Measurements from ENCODE around the gene MUTYH. TPM values are rescaled to one million over a fixed set of nuclear protein-coding genes. Genes with fewer than 3 reads are reported as not detected.

Gene MUTYH
- total and polyA plus RNA-seq, 9 of the 15 experiments (the other 6 are each of a cell fraction or from before 2014, with no cell fraction given): 3.4 to 53.5 (median 29.0) TPM

- TF ChIP-seq MXD1 (CRISPR knock-in tag; IDR thresholded peaks at IDR 0.05; ENCODE audit: borderline replicate concordance, poor library complexity, severe bottlenecking): no peak
- TF ChIP-seq ZNF263 (CRISPR knock-in tag; IDR thresholded peaks at IDR 0.05; ENCODE audit: borderline replicate concordance): peak; percentile 56; the same call in 1 of the 2 replicates
- TF ChIP-seq, protein P1, sequence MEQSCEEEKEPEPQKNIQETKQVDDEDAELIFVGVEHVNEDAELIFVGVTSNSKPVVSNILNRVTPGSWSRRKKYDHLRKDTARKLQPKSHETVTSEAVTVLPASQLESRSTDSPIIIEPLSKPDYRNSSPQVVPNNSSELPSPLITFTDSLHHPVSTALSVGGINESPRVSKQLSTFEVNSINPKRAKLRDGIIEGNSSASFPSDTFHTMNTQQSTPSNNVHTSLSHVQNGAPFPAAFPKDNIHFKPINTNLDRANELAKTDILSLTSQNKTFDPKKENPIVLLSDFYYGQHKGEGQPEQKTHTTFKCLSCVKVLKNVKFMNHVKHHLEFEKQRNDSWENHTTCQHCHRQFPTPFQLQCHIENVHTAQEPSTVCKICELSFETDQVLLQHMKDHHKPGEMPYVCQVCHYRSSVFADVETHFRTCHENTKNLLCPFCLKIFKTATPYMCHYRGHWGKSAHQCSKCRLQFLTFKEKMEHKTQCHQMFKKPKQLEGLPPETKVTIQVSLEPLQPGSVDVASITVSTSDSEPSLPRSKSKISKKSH (CRISPR knock-in tag; IDR thresholded peaks at IDR 0.05): no peak
- TF ChIP-seq CAMTA2 (CRISPR knock-in tag; conservative IDR thresholded peaks at IDR 0.05): no peak
- no peak for TF ChIP-seq SMARCB1 (IDR thresholded peaks at IDR 0.05; ENCODE audit: insufficient read length, low read depth)
- TF ChIP-seq DLX4 (CRISPR knock-in tag; IDR thresholded peaks at IDR 0.05): no peak
- no peak for TF ChIP-seq CBX2 (IDR thresholded peaks at IDR 0.05; ENCODE audit: insufficient read depth, low read length, poor library complexity, severe bottlenecking)
- TF ChIP-seq, protein P2, sequence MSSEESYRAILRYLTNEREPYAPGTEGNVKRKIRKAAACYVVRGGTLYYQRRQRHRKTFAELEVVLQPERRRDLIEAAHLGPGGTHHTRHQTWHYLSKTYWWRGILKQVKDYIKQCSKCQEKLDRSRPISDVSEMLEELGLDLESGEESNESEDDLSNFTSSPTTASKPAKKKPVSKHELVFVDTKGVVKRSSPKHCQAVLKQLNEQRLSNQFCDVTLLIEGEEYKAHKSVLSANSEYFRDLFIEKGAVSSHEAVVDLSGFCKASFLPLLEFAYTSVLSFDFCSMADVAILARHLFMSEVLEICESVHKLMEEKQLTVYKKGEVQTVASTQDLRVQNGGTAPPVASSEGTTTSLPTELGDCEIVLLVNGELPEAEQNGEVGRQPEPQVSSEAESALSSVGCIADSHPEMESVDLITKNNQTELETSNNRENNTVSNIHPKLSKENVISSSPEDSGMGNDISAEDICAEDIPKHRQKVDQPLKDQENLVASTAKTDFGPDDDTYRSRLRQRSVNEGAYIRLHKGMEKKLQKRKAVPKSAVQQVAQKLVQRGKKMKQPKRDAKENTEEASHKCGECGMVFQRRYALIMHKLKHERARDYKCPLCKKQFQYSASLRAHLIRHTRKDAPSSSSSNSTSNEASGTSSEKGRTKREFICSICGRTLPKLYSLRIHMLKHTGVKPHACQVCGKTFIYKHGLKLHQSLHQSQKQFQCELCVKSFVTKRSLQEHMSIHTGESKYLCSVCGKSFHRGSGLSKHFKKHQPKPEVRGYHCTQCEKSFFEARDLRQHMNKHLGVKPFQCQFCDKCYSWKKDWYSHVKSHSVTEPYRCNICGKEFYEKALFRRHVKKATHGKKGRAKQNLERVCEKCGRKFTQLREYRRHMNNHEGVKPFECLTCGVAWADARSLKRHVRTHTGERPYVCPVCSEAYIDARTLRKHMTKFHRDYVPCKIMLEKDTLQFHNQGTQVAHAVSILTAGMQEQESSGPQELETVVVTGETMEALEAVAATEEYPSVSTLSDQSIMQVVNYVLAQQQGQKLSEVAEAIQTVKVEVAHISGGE (CRISPR knock-in tag; IDR thresholded peaks at IDR 0.05): peak in 2 of 3 experiments; percentile 78 to 95; a peak in 4 of 6 replicates
- no peak; the same call in 1 of the 2 replicates for TF ChIP-seq ZNF24 (IDR thresholded peaks at IDR 0.05)
- TF ChIP-seq MEF2D (tag; conservative IDR thresholded peaks at IDR 0.05; ENCODE audit: low read depth): no peak
- TF ChIP-seq, protein P3, sequence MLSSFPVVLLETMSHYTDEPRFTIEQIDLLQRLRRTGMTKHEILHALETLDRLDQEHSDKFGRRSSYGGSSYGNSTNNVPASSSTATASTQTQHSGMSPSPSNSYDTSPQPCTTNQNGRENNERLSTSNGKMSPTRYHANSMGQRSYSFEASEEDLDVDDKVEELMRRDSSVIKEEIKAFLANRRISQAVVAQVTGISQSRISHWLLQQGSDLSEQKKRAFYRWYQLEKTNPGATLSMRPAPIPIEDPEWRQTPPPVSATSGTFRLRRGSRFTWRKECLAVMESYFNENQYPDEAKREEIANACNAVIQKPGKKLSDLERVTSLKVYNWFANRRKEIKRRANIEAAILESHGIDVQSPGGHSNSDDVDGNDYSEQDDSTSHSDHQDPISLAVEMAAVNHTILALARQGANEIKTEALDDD (IDR thresholded peaks at IDR 0.05): no peak
- TF ChIP-seq MBD1 (CRISPR knock-in tag; IDR thresholded peaks at IDR 0.05): no peak
- TF ChIP-seq PKNOX1 (IDR thresholded peaks at IDR 0.05): peak; percentile 70
- no peak for TF ChIP-seq SIRT6 (IDR thresholded peaks at IDR 0.05; ENCODE audit: low read depth, low read length)
These were observed at the start of gene MUTYH, which contains the start of gene TOE1 (continued) for GRCh38 chr1:45339789-45340558.

Data from K562 (cell line).